Left ventricle myocardium inferior (tissue), 1 donor: ENCODE data around the gene TYROBP. TPM values are rescaled to one million over a fixed set of nuclear protein-coding genes. Genes with fewer than 3 reads are reported as not detected.
A peak's percentile ranks its signal among the peaks of the same experiment; 100 is the strongest.

ENCODE experiments used
- DNase-seq: peaks from one replicate; pipeline ENCODE4 v3.0.0-alpha.2; 2020
- H3K27ac ChIP-seq: fragments of 200-600 bp; replicated peaks from 2 replicates; pipeline ENCODE4 v1.8.0; 2021
- H3K27me3 ChIP-seq: fragments of 200-600 bp; 2 replicates; pipeline ENCODE4 v1.8.0; 2021; ENCODE audit warnings: low read depth
- H3K36me3 ChIP-seq: fragments of 200-600 bp; 2 replicates; pipeline ENCODE4 v1.8.0; 2021
- H3K4me1 ChIP-seq: fragments of 200-600 bp; 2 replicates; pipeline ENCODE4 v1.8.0; 2021
- H3K4me3 ChIP-seq: fragments of 200-600 bp; 2 replicates; pipeline ENCODE4 v1.8.0; 2021; ENCODE audit warnings: mild to moderate bottlenecking, moderate library complexity
- H3K9me3 ChIP-seq: fragments of 200-600 bp; replicated peaks from 2 replicates; pipeline ENCODE4 v1.8.0; 2021
- intact Hi-C: fragments of 100-400 bp; cut with micrococcal nuclease; formaldehyde crosslinking; loops from one replicate; pipeline ENCODE4 v1.11.0; 2022
- total RNA-seq: library from RNA; stranded (reverse); fragmentation: NEBNext Ultra II Directional; extraction: Animal tissue kit (Norgen Biotek cat#: 25700); gene quantifications from one replicate; pipeline ENCODE4 v1.2.1, GENCODE V29; 2021
- TF ChIP-seq, protein P1 (sequence below): fragments of 200-600 bp; IDR thresholded peaks from 2 replicates; pipeline ENCODE4 v1.8.0; 2021; ENCODE audit warnings: antibody characterized with exemption, mild to moderate bottlenecking, borderline replicate concordance
- donor health status: DM: no; HTN: yes; CAD: no; lungs with severe emphysema.

TYROBP gene
- total RNA-seq, 1 donor from 2014 or later, result 26.2 TPM

DNA sequence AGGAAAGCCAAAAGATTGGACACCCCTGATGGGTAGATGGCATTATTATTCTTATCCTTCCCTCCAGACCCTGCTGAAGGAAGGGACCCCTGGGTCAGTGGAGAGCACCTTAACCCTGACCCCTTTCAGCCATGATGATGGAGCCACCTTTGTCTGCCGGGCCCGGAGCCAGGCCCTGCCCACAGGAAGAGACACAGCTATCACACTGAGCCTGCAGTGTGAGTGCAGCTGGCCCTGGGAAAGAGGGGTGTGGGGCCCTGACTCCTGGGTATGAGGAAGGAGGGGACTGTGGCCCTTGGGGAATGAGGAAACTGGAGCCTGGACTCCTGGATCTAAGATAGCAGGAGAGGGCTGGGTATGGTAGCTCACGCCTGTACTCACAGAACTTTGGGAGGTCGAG is 48.7 kb downstream of the TYROBP start:
- Histone ChIP-seq H3K36me3 (no peaks in the 10 kb centered on the region), H3K27ac (no peak overlapping the region), H3K4me3 (no peak overlapping the region), H3K9me3 (peaks cover 3% of the 10 kb centered on the region), H3K27me3 (peaks cover 98% of the 10 kb centered on the region), H3K4me1 (peaks cover 21% of the 10 kb centered on the region)
- DNase-seq, result no peak
- intact Hi-C loops, result no loop called here
- TF ChIP-seq, protein P1, sequence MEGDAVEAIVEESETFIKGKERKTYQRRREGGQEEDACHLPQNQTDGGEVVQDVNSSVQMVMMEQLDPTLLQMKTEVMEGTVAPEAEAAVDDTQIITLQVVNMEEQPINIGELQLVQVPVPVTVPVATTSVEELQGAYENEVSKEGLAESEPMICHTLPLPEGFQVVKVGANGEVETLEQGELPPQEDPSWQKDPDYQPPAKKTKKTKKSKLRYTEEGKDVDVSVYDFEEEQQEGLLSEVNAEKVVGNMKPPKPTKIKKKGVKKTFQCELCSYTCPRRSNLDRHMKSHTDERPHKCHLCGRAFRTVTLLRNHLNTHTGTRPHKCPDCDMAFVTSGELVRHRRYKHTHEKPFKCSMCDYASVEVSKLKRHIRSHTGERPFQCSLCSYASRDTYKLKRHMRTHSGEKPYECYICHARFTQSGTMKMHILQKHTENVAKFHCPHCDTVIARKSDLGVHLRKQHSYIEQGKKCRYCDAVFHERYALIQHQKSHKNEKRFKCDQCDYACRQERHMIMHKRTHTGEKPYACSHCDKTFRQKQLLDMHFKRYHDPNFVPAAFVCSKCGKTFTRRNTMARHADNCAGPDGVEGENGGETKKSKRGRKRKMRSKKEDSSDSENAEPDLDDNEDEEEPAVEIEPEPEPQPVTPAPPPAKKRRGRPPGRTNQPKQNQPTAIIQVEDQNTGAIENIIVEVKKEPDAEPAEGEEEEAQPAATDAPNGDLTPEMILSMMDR, result no peak

DNA sequence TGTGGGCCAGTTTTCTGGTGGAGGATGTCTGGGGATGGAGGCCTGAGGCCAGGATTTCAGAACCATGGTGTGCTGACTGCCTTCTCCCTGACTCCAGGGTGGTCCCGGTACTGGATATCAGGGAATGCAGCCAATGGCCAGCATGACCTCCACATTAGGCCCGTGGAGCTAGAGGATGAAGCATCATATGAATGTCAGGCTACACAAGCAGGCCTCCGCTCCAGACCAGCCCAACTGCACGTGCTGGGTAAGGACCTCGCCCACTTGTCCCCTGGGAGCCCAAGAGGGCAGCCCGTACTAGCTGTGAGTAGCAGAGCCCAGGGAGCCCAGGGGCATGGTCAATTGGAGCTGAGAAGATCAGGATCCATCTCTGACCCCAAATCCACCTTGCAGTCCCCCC is 49.8 kb downstream of the TYROBP start:
- Histone ChIP-seq H3K4me3 (no peak overlapping the region), H3K36me3 (no peaks in the 10 kb centered on the region), H3K27ac (no peak overlapping the region), H3K4me1 (peaks cover 21% of the 10 kb centered on the region), H3K27me3 (peaks cover 99% of the 10 kb centered on the region), H3K9me3 (peaks cover 3% of the 10 kb centered on the region)
- DNase-seq, result no peak
- TF ChIP-seq, protein P1, result no peak
- intact Hi-C loops, result no loop called here

DNA sequence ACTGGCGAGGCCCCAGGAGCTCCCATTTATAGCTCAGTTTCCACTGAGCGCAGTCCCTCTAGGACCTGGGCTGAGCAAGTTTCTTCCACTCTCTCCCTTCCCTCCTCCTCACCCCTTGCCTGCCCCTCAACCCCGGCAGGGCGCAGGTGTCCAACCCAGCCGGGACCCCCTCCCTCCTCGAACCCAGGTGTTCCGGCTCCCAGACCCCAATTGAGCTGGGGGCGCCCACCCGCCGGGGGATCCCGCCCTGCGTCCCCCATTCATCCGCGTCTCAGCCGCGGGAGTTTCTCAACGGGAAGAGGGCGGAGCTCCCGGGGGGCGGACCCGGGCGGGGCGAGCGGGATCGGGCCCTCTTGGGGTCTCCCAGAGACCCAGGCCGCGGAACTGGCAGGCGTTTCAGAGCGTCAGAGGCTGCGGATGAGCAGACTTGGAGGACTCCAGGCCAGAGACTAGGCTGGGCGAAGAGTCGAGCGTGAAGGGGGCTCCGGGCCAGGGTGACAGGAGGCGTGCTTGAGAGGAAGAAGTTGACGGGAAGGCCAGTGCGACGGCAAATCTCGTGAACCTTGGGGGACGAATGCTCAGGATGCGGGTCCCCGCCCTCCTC is 51.4 kb downstream of the TYROBP start, which contains the start of gene KIRREL2:
TSS of gene KIRREL2 (plus strand) at position 366 of the 604 bp plus-strand sequence. CDS start at position 575, 209 bp downstream.
- peak within 1 kb of the TSS; percentile 68 for H3K4me3 ChIP-seq
- TF ChIP-seq, protein P1, result no peak
- H3K27ac ChIP-seq, result no peak within 1 kb of the TSS
- DNase-seq, result no peak
- H3K9me3 ChIP-seq, result peaks cover 3% of the 10 kb centered on the region
- intact Hi-C loops, result no loop called here
- H3K4me1 ChIP-seq, result peaks cover 21% of the 10 kb centered on the region
- H3K36me3 ChIP-seq, result no peaks in the 10 kb centered on the region
- H3K27me3 ChIP-seq, result peaks cover 99% of the 10 kb centered on the region

Other genes starting within 250 kb of the TYROBP start
- not detected for gene UPK1A, start 241.8 kb downstream of the TYROBP start, total RNA-seq
- not detected for gene ZBTB32, start 203.7 kb downstream of the TYROBP start, total RNA-seq
- gene KMT2B, start 190.3 kb downstream of the TYROBP start, total RNA-seq, result 12.8 TPM
- 4.9 TPM for gene IGFLR1, start 165.8 kb downstream of the TYROBP start, total RNA-seq
- gene U2AF1L4, start 162.9 kb downstream of the TYROBP start, total RNA-seq, result 24.9 TPM
- 43.1 TPM for gene PSENEN, start 162.6 kb downstream of the TYROBP start, total RNA-seq
- 6.2 TPM for gene LIN37, start 159.7 kb downstream of the TYROBP start, total RNA-seq
- gene HSPB6, start 151.3 kb downstream of the TYROBP start, total RNA-seq, result 899 TPM
- gene PROSER3, start 150.1 kb downstream of the TYROBP start, total RNA-seq, result 4.8 TPM
- 3.8 TPM for gene ARHGAP33, start 132.7 kb downstream of the TYROBP start, total RNA-seq
- gene PRODH2, start 95.5 kb downstream of the TYROBP start, total RNA-seq, result not detected
- gene NPHS1, start 55.8 kb downstream of the TYROBP start, total RNA-seq, result not detected
- not detected for gene KIRREL2, start 51.4 kb downstream of the TYROBP start, total RNA-seq
- 23.9 TPM for gene APLP1, start 39.7 kb downstream of the TYROBP start, total RNA-seq
- 2.3 TPM for gene NFKBID, start 7.8 kb downstream of the TYROBP start, total RNA-seq
- 2.3 TPM for gene HCST, start 5.8 kb downstream of the TYROBP start, total RNA-seq
- 7.1 TPM for gene LRFN3, start 28.1 kb upstream of the TYROBP start, total RNA-seq
- gene SDHAF1, start 86.9 kb upstream of the TYROBP start, total RNA-seq, result 10.3 TPM
- gene SYNE4, start 100.5 kb upstream of the TYROBP start, total RNA-seq, result 0.58 TPM
- gene ALKBH6, start 105.9 kb upstream of the TYROBP start, total RNA-seq, result 11.8 TPM
- 5.4 TPM for gene CLIP3, start 124.6 kb upstream of the TYROBP start, total RNA-seq
- 4.2 TPM for gene THAP8, start 146.0 kb upstream of the TYROBP start, total RNA-seq
- 17.7 TPM for gene WDR62, start 146.6 kb upstream of the TYROBP start, total RNA-seq
- gene OVOL3, start 202.8 kb upstream of the TYROBP start, total RNA-seq, result not detected
- gene POLR2I, start 206.6 kb upstream of the TYROBP start, total RNA-seq, result 130 TPM
- 94.9 TPM for gene TBCB, start 207.2 kb upstream of the TYROBP start, total RNA-seq
- 767 TPM for gene CAPNS1, start 231.8 kb upstream of the TYROBP start, total RNA-seq
- 2,839 TPM for gene COX7A1, start 244.2 kb upstream of the TYROBP start, total RNA-seq